ENCODE measurements around the gene MAP7. TPM values are rescaled to one million over a fixed set of nuclear protein-coding genes. Genes with fewer than 3 reads are reported as not detected.

Gene MAP7
- total and polyA plus RNA-seq, 2 experiments from 2014 or later: 44.7 to 49.2 TPM

DNA sequence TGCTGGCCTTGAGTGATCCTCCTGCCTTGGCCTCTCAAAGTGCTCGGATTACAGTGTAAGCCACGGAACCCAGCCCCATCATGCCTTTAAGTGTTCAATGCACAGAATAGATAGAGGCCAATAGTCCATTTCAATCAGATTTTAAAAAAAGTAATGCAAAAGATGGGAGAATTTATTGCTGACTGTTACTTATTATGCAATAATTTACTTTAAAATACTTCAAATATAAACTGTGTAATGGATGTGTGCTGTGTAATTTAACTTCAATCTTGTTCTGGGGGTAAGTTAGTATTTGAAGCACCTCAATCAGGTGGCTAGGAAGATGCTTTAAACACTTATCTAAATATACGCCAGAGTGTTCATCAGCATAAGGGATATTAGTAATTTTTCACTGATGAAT is 208.9 kb downstream of the MAP7 start:
- peaks cover 9% of the 10 kb centered on the region for H3K4me1 Mint-ChIP-seq
- no peak overlapping the region for H3K27ac Mint-ChIP-seq

GRCh38 chr6:136338486-136338885 is 211.7 kb downstream of the MAP7 start:
- no peaks in the 10 kb centered on the region for H3K9me2 ChIP-seq (ENCODE audit: insufficient read depth)
- no peak overlapping the region for H3K27ac ChIP-seq (ENCODE audit: low read depth)
- TF ChIP-seq, protein P1, sequence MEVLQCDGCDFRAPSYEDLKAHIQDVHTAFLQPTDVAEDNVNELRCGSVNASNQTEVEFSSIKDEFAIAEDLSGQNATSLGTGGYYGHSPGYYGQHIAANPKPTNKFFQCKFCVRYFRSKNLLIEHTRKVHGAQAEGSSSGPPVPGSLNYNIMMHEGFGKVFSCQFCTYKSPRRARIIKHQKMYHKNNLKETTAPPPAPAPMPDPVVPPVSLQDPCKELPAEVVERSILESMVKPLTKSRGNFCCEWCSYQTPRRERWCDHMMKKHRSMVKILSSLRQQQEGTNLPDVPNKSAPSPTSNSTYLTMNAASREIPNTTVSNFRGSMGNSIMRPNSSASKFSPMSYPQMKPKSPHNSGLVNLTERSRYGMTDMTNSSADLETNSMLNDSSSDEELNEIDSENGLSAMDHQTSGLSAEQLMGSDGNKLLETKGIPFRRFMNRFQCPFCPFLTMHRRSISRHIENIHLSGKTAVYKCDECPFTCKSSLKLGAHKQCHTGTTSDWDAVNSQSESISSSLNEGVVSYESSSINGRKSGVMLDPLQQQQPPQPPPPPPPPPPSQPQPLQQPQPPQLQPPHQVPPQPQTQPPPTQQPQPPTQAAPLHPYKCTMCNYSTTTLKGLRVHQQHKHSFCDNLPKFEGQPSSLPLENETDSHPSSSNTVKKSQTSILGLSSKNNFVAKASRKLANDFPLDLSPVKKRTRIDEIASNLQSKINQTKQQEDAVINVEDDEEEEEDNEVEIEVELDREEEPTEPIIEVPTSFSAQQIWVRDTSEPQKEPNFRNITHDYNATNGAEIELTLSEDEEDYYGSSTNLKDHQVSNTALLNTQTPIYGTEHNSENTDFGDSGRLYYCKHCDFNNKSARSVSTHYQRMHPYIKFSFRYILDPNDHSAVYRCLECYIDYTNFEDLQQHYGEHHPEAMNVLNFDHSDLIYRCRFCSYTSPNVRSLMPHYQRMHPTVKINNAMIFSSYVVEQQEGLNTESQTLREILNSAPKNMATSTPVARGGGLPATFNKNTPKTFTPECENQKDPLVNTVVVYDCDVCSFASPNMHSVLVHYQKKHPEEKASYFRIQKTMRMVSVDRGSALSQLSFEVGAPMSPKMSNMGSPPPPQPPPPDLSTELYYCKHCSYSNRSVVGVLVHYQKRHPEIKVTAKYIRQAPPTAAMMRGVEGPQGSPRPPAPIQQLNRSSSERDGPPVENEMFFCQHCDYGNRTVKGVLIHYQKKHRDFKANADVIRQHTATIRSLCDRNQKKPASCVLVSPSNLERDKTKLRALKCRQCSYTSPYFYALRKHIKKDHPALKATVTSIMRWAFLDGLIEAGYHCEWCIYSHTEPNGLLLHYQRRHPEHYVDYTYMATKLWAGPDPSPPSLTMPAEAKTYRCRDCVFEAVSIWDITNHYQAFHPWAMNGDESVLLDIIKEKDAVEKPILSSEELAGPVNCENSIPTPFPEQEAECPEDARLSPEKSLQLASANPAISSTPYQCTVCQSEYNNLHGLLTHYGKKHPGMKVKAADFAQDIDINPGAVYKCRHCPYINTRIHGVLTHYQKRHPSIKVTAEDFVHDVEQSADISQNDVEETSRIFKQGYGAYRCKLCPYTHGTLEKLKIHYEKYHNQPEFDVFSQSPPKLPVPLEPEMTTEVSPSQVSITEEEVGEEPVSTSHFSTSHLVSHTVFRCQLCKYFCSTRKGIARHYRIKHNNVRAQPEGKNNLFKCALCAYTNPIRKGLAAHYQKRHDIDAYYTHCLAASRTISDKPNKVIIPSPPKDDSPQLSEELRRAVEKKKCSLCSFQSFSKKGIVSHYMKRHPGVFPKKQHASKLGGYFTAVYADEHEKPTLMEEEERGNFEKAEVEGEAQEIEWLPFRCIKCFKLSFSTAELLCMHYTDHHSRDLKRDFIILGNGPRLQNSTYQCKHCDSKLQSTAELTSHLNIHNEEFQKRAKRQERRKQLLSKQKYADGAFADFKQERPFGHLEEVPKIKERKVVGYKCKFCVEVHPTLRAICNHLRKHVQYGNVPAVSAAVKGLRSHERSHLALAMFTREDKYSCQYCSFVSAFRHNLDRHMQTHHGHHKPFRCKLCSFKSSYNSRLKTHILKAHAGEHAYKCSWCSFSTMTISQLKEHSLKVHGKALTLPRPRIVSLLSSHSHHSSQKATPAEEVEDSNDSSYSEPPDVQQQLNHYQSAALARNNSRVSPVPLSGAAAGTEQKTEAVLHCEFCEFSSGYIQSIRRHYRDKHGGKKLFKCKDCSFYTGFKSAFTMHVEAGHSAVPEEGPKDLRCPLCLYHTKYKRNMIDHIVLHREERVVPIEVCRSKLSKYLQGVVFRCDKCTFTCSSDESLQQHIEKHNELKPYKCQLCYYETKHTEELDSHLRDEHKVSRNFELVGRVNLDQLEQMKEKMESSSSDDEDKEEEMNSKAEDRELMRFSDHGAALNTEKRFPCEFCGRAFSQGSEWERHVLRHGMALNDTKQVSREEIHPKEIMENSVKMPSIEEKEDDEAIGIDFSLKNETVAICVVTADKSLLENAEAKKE (CRISPR knock-in tag; IDR thresholded peaks at IDR 0.05): no peak
- peak; percentile 48 to 61 for TF ChIP-seq CTCF (conservative IDR thresholded peaks at IDR 0.05; ENCODE audit: low read depth in 2 of 2)

More for the DNA sequence above, 208.9 kb downstream of the MAP7 start:
- no peaks in the 10 kb centered on the region for H3K9me2 ChIP-seq (ENCODE audit: insufficient read depth)
- peaks cover 9% of the 10 kb centered on the region for H3K4me1 ChIP-seq (ENCODE audit: insufficient read depth)
- no peak overlapping the region for H3K4me3 Mint-ChIP-seq
- H3K4me3 ChIP-seq: no peak overlapping the region
- H3K79me2 ChIP-seq (replicated peaks; ENCODE audit: insufficient read depth): no peaks in the 10 kb centered on the region
- H3K27me3 Mint-ChIP-seq (ENCODE audit: insufficient read depth, low read depth, poor library complexity): peaks cover 1% of the 10 kb centered on the region
- H3K27me3 ChIP-seq (ENCODE audit: insufficient read depth): no peaks in the 10 kb centered on the region
- TF ChIP-seq ZNF114 (CRISPR knock-in tag; IDR thresholded peaks at IDR 0.05) (no peak), JUNB (IDR thresholded peaks at IDR 0.05; ENCODE audit: unreplicated experiment) (no peak), STAT1 (IDR thresholded peaks at IDR 0.05; ENCODE audit: unreplicated experiment) (no peak), CTCF (conservative IDR thresholded peaks at IDR 0.05; ENCODE audit: low read depth in 2 of 2) (no peak), ZNF331 (CRISPR knock-in tag; IDR thresholded peaks at IDR 0.05; ENCODE audit: low read depth) (no peak), POLR2AphosphoS5 (IDR thresholded peaks at IDR 0.05; ENCODE audit: low read depth) (no peak), CREB1 (CRISPR knock-in tag; IDR thresholded peaks at IDR 0.05; ENCODE audit: low read depth) (no peak)
- H3K36me3 ChIP-seq (ENCODE audit: insufficient read depth): peaks cover 14% of the 10 kb centered on the region; the same call in 1 of the 2 replicates
- H4K20me1 ChIP-seq (replicated peaks; ENCODE audit: insufficient read depth): no peaks in the 10 kb centered on the region
- no peaks in the 10 kb centered on the region for H3K9me3 Mint-ChIP-seq
- no peak for DNase-seq (ENCODE audit: low spot score)
- no peaks in the 10 kb centered on the region for H3F3A ChIP-seq (replicated peaks; ENCODE audit: low read depth)
- no peak for ATAC-seq
- no peak overlapping the region for H3K27ac ChIP-seq (ENCODE audit: low read depth)
- no peak overlapping the region for H3K4me2 ChIP-seq
- peaks cover 15% of the 10 kb centered on the region for H3K36me3 Mint-ChIP-seq (ENCODE audit: low read depth)
- no peak overlapping the region for H2AFZ ChIP-seq

More at GRCh38 chr6:136338486-136338885, 211.7 kb downstream of the MAP7 start:
- H3K4me3 Mint-ChIP-seq: no peak overlapping the region
- peaks cover 5% of the 10 kb centered on the region for H3K27me3 Mint-ChIP-seq (ENCODE audit: insufficient read depth, low read depth, poor library complexity)
- H3K27ac Mint-ChIP-seq: no peak overlapping the region
- Histone ChIP-seq H3K4me2 (no peak overlapping the region), H3K4me1 (ENCODE audit: insufficient read depth) (peaks cover 13% of the 10 kb centered on the region), H3K36me3 (ENCODE audit: insufficient read depth) (no peaks in the 10 kb centered on the region), H3F3A (replicated peaks; ENCODE audit: low read depth) (0 out of 2 replicates have a peak, but pooled peaks cover 2% of the 10 kb centered on the region), H4K20me1 (replicated peaks; ENCODE audit: insufficient read depth) (no peaks in the 10 kb centered on the region), H2AFZ (no peak overlapping the region), H3K27me3 (ENCODE audit: insufficient read depth) (no peaks in the 10 kb centered on the region), H3K79me2 (replicated peaks; ENCODE audit: insufficient read depth) (no peaks in the 10 kb centered on the region), H3K4me3 (no peak overlapping the region)
- H3K4me1 Mint-ChIP-seq: peaks cover 24% of the 10 kb centered on the region
- H3K36me3 Mint-ChIP-seq (ENCODE audit: low read depth): no peaks in the 10 kb centered on the region
- DNase-seq (ENCODE audit: low spot score): peak; percentile 46
- no peaks in the 10 kb centered on the region for H3K9me3 Mint-ChIP-seq
- peak; percentile 33 for ATAC-seq
